ENCODE data around the gene RBM5.

DNA sequence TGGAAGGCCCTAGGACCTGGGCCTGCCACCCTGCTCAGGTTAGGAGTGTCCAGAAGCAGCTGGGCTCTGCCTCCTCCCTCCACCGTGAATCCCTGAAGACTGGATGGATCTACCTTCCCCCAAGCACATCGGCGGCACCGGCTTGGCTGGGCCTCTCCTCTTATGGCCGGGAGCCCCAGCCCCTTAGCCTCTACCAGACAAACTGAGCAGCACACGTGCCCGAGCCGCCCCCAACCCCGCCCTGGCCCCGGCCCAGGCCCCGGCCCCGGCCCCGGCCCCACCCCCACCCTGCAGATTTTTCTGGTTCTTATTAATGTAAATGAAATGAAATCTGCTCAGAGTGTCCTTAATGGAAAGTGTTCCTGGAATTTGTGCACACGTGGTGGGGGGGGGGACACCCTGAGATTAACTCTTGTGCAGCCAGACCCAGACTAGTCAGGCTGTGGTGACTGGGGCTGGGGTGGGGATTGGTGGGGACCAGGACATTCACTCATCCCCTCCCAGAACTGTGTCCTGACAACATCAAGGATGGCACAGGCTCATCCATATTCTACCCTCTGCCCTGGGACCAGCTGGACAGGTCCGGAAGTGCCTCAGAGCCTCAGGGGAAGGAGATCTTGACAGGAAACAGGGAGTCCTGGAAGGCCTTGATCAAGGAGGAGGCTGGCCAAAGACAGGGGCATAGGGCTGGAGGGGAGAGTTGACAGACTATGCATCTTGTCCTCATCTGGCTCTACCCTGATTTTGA lies 35.5 kb downstream of the RBM5 start:
- TF ChIP-seq, protein P1, sequence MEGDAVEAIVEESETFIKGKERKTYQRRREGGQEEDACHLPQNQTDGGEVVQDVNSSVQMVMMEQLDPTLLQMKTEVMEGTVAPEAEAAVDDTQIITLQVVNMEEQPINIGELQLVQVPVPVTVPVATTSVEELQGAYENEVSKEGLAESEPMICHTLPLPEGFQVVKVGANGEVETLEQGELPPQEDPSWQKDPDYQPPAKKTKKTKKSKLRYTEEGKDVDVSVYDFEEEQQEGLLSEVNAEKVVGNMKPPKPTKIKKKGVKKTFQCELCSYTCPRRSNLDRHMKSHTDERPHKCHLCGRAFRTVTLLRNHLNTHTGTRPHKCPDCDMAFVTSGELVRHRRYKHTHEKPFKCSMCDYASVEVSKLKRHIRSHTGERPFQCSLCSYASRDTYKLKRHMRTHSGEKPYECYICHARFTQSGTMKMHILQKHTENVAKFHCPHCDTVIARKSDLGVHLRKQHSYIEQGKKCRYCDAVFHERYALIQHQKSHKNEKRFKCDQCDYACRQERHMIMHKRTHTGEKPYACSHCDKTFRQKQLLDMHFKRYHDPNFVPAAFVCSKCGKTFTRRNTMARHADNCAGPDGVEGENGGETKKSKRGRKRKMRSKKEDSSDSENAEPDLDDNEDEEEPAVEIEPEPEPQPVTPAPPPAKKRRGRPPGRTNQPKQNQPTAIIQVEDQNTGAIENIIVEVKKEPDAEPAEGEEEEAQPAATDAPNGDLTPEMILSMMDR (IDR thresholded peaks at IDR 0.05; ENCODE audit: low read length), result no peak
- no peak for TF ChIP-seq EZH2 (IDR thresholded peaks at IDR 0.05; ENCODE audit: borderline replicate concordance, low read length)

All from OCI-LY1 (cell line).